ENCODE results near the gene SLITRK5.
A peak's percentile ranks its signal among the peaks of the same experiment; 100 is the strongest.

DNA sequence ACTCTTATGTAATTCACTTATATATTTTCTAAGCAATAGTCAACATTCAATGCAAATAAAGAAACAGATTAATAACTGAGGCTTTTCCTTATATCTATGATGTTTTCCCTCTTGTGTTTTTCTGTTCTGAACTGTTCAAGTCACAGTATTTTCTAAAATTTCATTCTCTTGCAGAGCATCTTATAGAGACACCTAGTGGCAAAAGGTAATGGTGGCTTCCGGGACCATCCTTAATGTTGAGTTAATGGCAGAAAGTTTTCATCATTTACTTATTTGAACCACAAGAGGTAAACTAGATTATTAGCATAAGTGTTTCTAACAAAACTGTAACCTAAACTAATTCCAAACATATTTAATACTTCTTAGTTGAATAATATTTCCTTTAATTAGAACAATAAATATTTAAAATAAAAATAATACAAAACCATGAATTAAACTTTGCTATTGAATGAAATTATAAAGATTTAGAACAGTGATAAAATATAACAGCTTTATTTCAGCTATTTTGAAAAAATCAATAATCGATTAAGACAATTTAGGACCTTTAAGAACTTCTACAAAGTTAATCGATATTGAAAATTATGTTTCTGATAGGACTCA is 1.7 kb upstream of the SLITRK5 start:
- TF ChIP-seq, protein P1, sequence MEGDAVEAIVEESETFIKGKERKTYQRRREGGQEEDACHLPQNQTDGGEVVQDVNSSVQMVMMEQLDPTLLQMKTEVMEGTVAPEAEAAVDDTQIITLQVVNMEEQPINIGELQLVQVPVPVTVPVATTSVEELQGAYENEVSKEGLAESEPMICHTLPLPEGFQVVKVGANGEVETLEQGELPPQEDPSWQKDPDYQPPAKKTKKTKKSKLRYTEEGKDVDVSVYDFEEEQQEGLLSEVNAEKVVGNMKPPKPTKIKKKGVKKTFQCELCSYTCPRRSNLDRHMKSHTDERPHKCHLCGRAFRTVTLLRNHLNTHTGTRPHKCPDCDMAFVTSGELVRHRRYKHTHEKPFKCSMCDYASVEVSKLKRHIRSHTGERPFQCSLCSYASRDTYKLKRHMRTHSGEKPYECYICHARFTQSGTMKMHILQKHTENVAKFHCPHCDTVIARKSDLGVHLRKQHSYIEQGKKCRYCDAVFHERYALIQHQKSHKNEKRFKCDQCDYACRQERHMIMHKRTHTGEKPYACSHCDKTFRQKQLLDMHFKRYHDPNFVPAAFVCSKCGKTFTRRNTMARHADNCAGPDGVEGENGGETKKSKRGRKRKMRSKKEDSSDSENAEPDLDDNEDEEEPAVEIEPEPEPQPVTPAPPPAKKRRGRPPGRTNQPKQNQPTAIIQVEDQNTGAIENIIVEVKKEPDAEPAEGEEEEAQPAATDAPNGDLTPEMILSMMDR (IDR thresholded peaks at IDR 0.05), result peak in 4 of 5 experiments; percentile 24 to 34 (median 28)
- TF ChIP-seq EP300 (IDR thresholded peaks at IDR 0.05; ENCODE audit: low read depth), result no peak

Measured in transverse colon (tissue), 3 donors.